Neural cell (in vitro differentiated cells): ENCODE measurements around the gene STX10. TPM values are rescaled to one million over a fixed set of nuclear protein-coding genes. Genes with fewer than 3 reads are reported as not detected.

Source experiments
- H2AFZ ChIP-seq: fragments of 200-600, 300-800 bp; sonication (generic), shearing (Covaris generic); 2 replicates; pipeline ENCODE4 v1.6.0; 2014; ENCODE audit warnings: low read depth, mild to moderate bottlenecking, antibody characterized with exemption, low read length, moderate library complexity
- H3F3A ChIP-seq: fragments of 200-600 bp; shearing (Covaris generic); 2 replicates; pipeline ENCODE4 v1.6.1; 2016; ENCODE audit warnings: mild to moderate bottlenecking, moderate library complexity, mixed read lengths, antibody characterized with exemption, low read length; ENCODE audit not compliant: insufficient read depth, poor library complexity, severe bottlenecking
- H3K27ac ChIP-seq: fragments of 200-600, 300-800 bp; sonication (generic), shearing (Covaris generic); 2 replicates; pipeline ENCODE4 v1.5.1; 2014; ENCODE audit warnings: mild to moderate bottlenecking, low read length, moderate library complexity
- H3K27me3 ChIP-seq: fragments of 300-800, 200-600 bp; sonication (generic), shearing (Covaris generic); 2 replicates; pipeline ENCODE4 v1.6.0; 2014; ENCODE audit warnings: mild to moderate bottlenecking, low read depth, low read length, moderate library complexity; ENCODE audit not compliant: insufficient read depth
- H3K36me3 ChIP-seq: fragments of 300-800, 200-600 bp; sonication (generic), shearing (Covaris generic); 2 replicates; pipeline ENCODE4 v1.5.1; 2014; ENCODE audit warnings: mild to moderate bottlenecking, antibody characterized with exemption, low read length, moderate library complexity; ENCODE audit not compliant: insufficient read depth
- H3K4me2 ChIP-seq: fragments of 300-800, 200-600 bp; sonication (generic), shearing (Covaris generic); 2 replicates; pipeline ENCODE4 v1.6.0; 2014; ENCODE audit warnings: mild to moderate bottlenecking, low read length
- H3K4me3 ChIP-seq: fragments of 300-800, 200-600 bp; sonication (generic), shearing (Covaris generic); 2 replicates; pipeline ENCODE4 v1.5.1; 2014; ENCODE audit warnings: mild to moderate bottlenecking, low read length, moderate library complexity
- H3K79me2 ChIP-seq: fragments of 200-600 bp; shearing (Covaris generic); replicated peaks from 2 replicates; pipeline ENCODE4 v1.6.0; 2014; ENCODE audit warnings: mild to moderate bottlenecking, low read length, moderate library complexity; ENCODE audit not compliant: insufficient read depth
- H3K9ac ChIP-seq: fragments of 300-800, 200-600 bp; sonication (generic), shearing (Covaris generic); 2 replicates; pipeline ENCODE4 v1.6.1; 2016; ENCODE audit warnings: mild to moderate bottlenecking, low read length, mixed read lengths
- H3K9me2 ChIP-seq: fragments of 200-600 bp; shearing (Covaris generic); 2 replicates; pipeline ENCODE4 v1.6.1; 2016; ENCODE audit warnings: mild to moderate bottlenecking, low read length, mixed read lengths; ENCODE audit not compliant: insufficient read depth
- H3K9me3 ChIP-seq: fragments of 200-600, 300-800 bp; sonication (generic), shearing (Covaris generic); 2 replicates; pipeline ENCODE4 v1.6.1; 2016; ENCODE audit warnings: mild to moderate bottlenecking, mixed run types, low read length, moderate library complexity, mixed read lengths
- H4K20me1 ChIP-seq: fragments of 200-600 bp; shearing (Covaris generic); 2 replicates; pipeline ENCODE4 v1.6.1; 2016; ENCODE audit warnings: mild to moderate bottlenecking, mixed run types; ENCODE audit not compliant: insufficient read depth
- EP300 ChIP-seq: fragments of 450-650 bp; conservative IDR thresholded peaks from 2 replicates; pipeline ENCODE4 v1.6.1; 2014; ENCODE audit warnings: antibody characterized with exemption, mild to moderate bottlenecking, moderate library complexity; ENCODE audit not compliant: poor library complexity, severe bottlenecking
- EZH2 ChIP-seq: fragments of 200-600, 300-800 bp; shearing (Covaris generic), sonication (generic); IDR thresholded peaks from 2 replicates; pipeline ENCODE4 v1.6.1; 2014; ENCODE audit warnings: antibody characterized with exemption, low read length, borderline replicate concordance, mild to moderate bottlenecking; ENCODE audit not compliant: insufficient read depth, poor library complexity, severe bottlenecking
- MXI1 ChIP-seq: fragments of 450-650 bp; conservative IDR thresholded peaks from 2 replicates; pipeline ENCODE4 v1.6.1; 2014; ENCODE audit warnings: antibody characterized with exemption, mild to moderate bottlenecking; ENCODE audit not compliant: poor library complexity, severe bottlenecking
- POLR2AphosphoS5 ChIP-seq: IDR thresholded peaks from 2 replicates; pipeline ENCODE4 v1.6.1; 2012
- RAD21 ChIP-seq: fragments of 450-650 bp; conservative IDR thresholded peaks from 2 replicates; pipeline ENCODE4 v1.6.1; 2014; ENCODE audit warnings: antibody characterized with exemption, mild to moderate bottlenecking, moderate library complexity
- SMC3 ChIP-seq: fragments of 450-650 bp; conservative IDR thresholded peaks from 2 replicates; pipeline ENCODE4 v1.6.1; 2014; ENCODE audit warnings: antibody characterized with exemption, mild to moderate bottlenecking, moderate library complexity; ENCODE audit not compliant: poor library complexity
- TAF1 ChIP-seq: IDR thresholded peaks from 2 replicates; pipeline ENCODE4 v1.6.1; 2012; ENCODE audit warnings: low read depth
- polyA plus RNA-seq: library from polyadenylated mRNA; depleted of rRNA; stranded (reverse); fragments of >200 nt; gene quantifications from 2 replicates; pipeline ENCODE4 v1.2.3, GENCODE V29; 2014
- TF ChIP-seq, protein P1 (sequence below): IDR thresholded peaks from 2 replicates; pipeline ENCODE4 v1.6.1; 2012; ENCODE audit warnings: borderline replicate concordance
- TF ChIP-seq, protein P2 (sequence below): fragments of 450-650 bp; IDR thresholded peaks from 2 replicates; pipeline ENCODE4 v1.5.1; 2014; ENCODE audit warnings: antibody characterized with exemption, mild to moderate bottlenecking, moderate library complexity; ENCODE audit not compliant: poor library complexity, severe bottlenecking

Gene STX10
- polyA plus RNA-seq, 1 donor from 2014 or later: 157 TPM

DNA sequence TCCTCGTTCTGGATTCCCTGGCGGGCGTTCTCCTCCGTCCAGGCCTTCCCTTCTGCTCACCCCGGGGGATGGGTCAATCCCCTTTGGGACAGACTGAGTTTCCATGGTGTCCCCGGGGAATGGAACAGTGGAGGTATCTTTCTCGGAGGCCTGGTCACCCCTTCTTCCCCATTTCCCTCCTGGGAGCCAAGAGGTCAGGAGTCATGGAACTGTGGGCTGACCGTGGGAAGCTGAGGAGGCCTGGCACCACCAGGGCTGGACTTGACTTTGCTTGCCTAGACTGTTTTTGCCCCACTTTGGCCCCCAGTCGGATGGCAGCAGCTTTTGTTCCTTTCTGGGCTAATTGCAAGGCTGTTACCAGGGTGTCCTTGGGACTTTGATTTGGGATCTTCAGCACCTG is 30.1 kb downstream of the STX10 start:
- Histone ChIP-seq H3K9me3 (no peaks in the 10 kb centered on the region), H4K20me1 (no peaks in the 10 kb centered on the region), H3K4me2 (no peak overlapping the region), H2AFZ (no peak overlapping the region), H3K79me2 (peaks cover 52% of the 10 kb centered on the region), H3K4me3 (peak overlapping the region; percentile 93), H3K27me3 (no peaks in the 10 kb centered on the region), H3K9ac (no peak overlapping the region), H3F3A (no peaks in the 10 kb centered on the region), H3K36me3 (no peaks in the 10 kb centered on the region), H3K27ac (no peak overlapping the region), H3K9me2 (no peaks in the 10 kb centered on the region)
- TF ChIP-seq EZH2 (no peak), SMC3 (no peak), MXI1 (no peak), TAF1 (no peak), EP300 (no peak), POLR2AphosphoS5 (no peak)
- TF ChIP-seq, protein P1, sequence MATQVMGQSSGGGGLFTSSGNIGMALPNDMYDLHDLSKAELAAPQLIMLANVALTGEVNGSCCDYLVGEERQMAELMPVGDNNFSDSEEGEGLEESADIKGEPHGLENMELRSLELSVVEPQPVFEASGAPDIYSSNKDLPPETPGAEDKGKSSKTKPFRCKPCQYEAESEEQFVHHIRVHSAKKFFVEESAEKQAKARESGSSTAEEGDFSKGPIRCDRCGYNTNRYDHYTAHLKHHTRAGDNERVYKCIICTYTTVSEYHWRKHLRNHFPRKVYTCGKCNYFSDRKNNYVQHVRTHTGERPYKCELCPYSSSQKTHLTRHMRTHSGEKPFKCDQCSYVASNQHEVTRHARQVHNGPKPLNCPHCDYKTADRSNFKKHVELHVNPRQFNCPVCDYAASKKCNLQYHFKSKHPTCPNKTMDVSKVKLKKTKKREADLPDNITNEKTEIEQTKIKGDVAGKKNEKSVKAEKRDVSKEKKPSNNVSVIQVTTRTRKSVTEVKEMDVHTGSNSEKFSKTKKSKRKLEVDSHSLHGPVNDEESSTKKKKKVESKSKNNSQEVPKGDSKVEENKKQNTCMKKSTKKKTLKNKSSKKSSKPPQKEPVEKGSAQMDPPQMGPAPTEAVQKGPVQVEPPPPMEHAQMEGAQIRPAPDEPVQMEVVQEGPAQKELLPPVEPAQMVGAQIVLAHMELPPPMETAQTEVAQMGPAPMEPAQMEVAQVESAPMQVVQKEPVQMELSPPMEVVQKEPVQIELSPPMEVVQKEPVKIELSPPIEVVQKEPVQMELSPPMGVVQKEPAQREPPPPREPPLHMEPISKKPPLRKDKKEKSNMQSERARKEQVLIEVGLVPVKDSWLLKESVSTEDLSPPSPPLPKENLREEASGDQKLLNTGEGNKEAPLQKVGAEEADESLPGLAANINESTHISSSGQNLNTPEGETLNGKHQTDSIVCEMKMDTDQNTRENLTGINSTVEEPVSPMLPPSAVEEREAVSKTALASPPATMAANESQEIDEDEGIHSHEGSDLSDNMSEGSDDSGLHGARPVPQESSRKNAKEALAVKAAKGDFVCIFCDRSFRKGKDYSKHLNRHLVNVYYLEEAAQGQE: no peak

DNA sequence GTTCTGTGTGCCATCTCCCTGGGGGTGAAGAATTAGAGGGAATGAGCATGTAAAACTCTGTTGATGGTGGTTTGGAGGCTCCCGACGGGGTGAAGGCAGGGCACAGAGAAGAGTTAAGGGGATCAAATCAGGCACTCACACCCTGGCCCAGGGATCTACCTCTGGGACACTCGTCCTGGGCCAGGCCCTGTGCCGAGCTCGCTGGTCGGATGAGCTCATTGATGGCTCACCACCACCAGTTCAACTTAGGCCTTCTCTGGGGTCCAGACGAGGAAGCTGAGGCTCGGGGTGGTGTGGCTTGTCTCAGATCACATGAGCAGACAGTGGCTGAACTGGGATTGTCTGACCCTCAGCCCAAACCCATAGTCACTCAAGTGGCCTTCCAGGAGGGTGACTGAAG is 30.5 kb downstream of the STX10 start:
- Histone ChIP-seq H3K27ac (no peak overlapping the region), H3K4me3 (peak overlapping the region; percentile 93), H4K20me1 (no peaks in the 10 kb centered on the region), H3K9me2 (no peaks in the 10 kb centered on the region), H3K9me3 (no peaks in the 10 kb centered on the region), H3F3A (no peaks in the 10 kb centered on the region), H2AFZ (no peak overlapping the region), H3K4me2 (peak overlapping the region; percentile 73), H3K9ac (peak overlapping the region; percentile 94), H3K36me3 (no peaks in the 10 kb centered on the region), H3K27me3 (no peaks in the 10 kb centered on the region), H3K79me2 (peaks cover 52% of the 10 kb centered on the region)
- TF ChIP-seq SMC3 (no peak), EP300 (no peak), POLR2AphosphoS5 (no peak), MXI1 (no peak), EZH2 (no peak), TAF1 (no peak), RAD21 (no peak)
- TF ChIP-seq, protein P2, sequence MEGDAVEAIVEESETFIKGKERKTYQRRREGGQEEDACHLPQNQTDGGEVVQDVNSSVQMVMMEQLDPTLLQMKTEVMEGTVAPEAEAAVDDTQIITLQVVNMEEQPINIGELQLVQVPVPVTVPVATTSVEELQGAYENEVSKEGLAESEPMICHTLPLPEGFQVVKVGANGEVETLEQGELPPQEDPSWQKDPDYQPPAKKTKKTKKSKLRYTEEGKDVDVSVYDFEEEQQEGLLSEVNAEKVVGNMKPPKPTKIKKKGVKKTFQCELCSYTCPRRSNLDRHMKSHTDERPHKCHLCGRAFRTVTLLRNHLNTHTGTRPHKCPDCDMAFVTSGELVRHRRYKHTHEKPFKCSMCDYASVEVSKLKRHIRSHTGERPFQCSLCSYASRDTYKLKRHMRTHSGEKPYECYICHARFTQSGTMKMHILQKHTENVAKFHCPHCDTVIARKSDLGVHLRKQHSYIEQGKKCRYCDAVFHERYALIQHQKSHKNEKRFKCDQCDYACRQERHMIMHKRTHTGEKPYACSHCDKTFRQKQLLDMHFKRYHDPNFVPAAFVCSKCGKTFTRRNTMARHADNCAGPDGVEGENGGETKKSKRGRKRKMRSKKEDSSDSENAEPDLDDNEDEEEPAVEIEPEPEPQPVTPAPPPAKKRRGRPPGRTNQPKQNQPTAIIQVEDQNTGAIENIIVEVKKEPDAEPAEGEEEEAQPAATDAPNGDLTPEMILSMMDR: no peak
- TF ChIP-seq, protein P1: no peak
